HepG2 (cell line): ENCODE measurements around the gene NES. TPM values are rescaled to one million over a fixed set of nuclear protein-coding genes. Genes with fewer than 3 reads are reported as not detected.
A peak's percentile ranks its signal among the peaks of the same experiment; 100 is the strongest.

Source experiments
- ARNTL ChIP-seq: sonication (generic); formaldehyde crosslinking; IDR thresholded peaks from 2 replicates; pipeline ENCODE4 v1.4.0; 2020; ENCODE audit warnings: mild to moderate bottlenecking, missing genetic modification reagents
- BRCA1 ChIP-seq: sonication (generic); formaldehyde crosslinking; IDR thresholded peaks from 2 replicates; pipeline ENCODE4 v1.4.0; 2020; ENCODE audit warnings: missing genetic modification reagents
- ELF3 ChIP-seq: IDR thresholded peaks from 2 replicates; pipeline ENCODE4 v1.6.1; 2016; ENCODE audit warnings: missing genetic modification reagents, missing compliant biosample characterization
- ETS1 ChIP-seq: sonication (generic); formaldehyde crosslinking; IDR thresholded peaks from 2 replicates; pipeline ENCODE4 v1.4.0; 2020; ENCODE audit warnings: missing genetic modification reagents
- HCFC1 ChIP-seq: fragments of 150-350 bp; IDR thresholded peaks from 2 replicates; pipeline ENCODE4 v1.6.1; 2014; ENCODE audit warnings: low read depth, low read length
- HOXA7 ChIP-seq: sonication (generic); formaldehyde crosslinking; IDR thresholded peaks from 2 replicates; pipeline ENCODE4 v1.8.1; 2022; ENCODE audit warnings: mild to moderate bottlenecking, missing genetic modification reagents, moderate library complexity
- PAX8 ChIP-seq: sonication (generic); formaldehyde crosslinking; IDR thresholded peaks from 2 replicates; pipeline ENCODE4 v1.8.0; 2022; ENCODE audit warnings: mild to moderate bottlenecking, missing genetic modification reagents, borderline replicate concordance
- RELA ChIP-seq: sonication (generic); formaldehyde crosslinking; IDR thresholded peaks from 2 replicates; pipeline ENCODE4 v1.4.0; 2020; ENCODE audit warnings: missing genetic modification reagents
- TCF12 ChIP-seq, 2 experiments: fragments of 450-650 bp in 1 of 2; sonication (generic) in 1 of 2; formaldehyde crosslinking in 1 of 2; IDR thresholded peaks; 2 replicates each; pipeline versions ENCODE4 v1.6.1 to v1.8.0; 2017 to 2022; ENCODE audit warnings: antibody characterized with exemption in 1 of 2, mild to moderate bottlenecking in 1 of 2, missing genetic modification reagents in 1 of 2, moderate library complexity in 1 of 2
- TRAFD1 ChIP-seq: sonication (generic); formaldehyde crosslinking; IDR thresholded peaks from 2 replicates; pipeline ENCODE4 v1.5.1; 2020; ENCODE audit warnings: missing genetic modification reagents, mild to moderate bottlenecking, borderline replicate concordance
- XRCC5 ChIP-seq: fragments of 200-400 bp; formaldehyde crosslinking; optimal IDR thresholded peaks from 2 replicates; pipeline ENCODE3; 2017; ENCODE audit warnings: mild to moderate bottlenecking, low read length
- ZNF557 ChIP-seq: sonication (generic); formaldehyde crosslinking; IDR thresholded peaks from 2 replicates; pipeline ENCODE4 v1.4.0; 2020; ENCODE audit warnings: missing genetic modification reagents
- ZNF563 ChIP-seq: sonication (generic); formaldehyde crosslinking; IDR thresholded peaks from 2 replicates; pipeline ENCODE4 v1.8.0; 2022; ENCODE audit warnings: mild to moderate bottlenecking, moderate library complexity, missing genetic modification reagents
- ZNF570 ChIP-seq: sonication (generic); formaldehyde crosslinking; IDR thresholded peaks from 2 replicates; pipeline ENCODE4 v1.4.0; 2020; ENCODE audit warnings: mild to moderate bottlenecking, missing genetic modification reagents, borderline replicate concordance
- polyA plus RNA-seq, 8 experiments: library from polyadenylated mRNA; depleted of rRNA in 3 of 8; stranded (reverse) in 7 of 8; unstranded in 1 of 8; fragments of >200 nt; fragmentation: Illumina TruSeq in 4 of 8; extraction: Trizol in 4 of 8; gene quantifications; 2 replicates each; pipeline versions ENCODE4 v1.2.1 to v1.2.3, GENCODE V29; 2011 to 2016; ENCODE audit warnings: low read depth in 4 of 8, missing spikeins in 1 of 8, mixed read lengths in 1 of 8; ENCODE audit not compliant: insufficient read depth in 1 of 8
- total RNA-seq, 5 experiments: library from RNA; depleted of rRNA; stranded (reverse); fragments of >200 nt; fragmentation: Illumina TruSeq; extraction: Trizol; gene quantifications; 2 replicates each; pipeline ENCODE4 v1.2.3, GENCODE V29; 2016; ENCODE audit warnings: low read depth in 1 of 5
- TF ChIP-seq, protein P1 (sequence below): sonication (generic); formaldehyde crosslinking; IDR thresholded peaks from 2 replicates; pipeline ENCODE4 v1.5.0; 2020; ENCODE audit warnings: mild to moderate bottlenecking, missing genetic modification reagents, borderline replicate concordance

Gene NES
- total and polyA plus RNA-seq, 2 of the 13 experiments (the other 11 are each of a cell fraction or from before 2014, with no cell fraction given): 1.7 to 16.6 TPM

GRCh38 chr1:156662005-156662799 lies 15.0 kb downstream of the NES start (continued):
- TF ChIP-seq, protein P1, sequence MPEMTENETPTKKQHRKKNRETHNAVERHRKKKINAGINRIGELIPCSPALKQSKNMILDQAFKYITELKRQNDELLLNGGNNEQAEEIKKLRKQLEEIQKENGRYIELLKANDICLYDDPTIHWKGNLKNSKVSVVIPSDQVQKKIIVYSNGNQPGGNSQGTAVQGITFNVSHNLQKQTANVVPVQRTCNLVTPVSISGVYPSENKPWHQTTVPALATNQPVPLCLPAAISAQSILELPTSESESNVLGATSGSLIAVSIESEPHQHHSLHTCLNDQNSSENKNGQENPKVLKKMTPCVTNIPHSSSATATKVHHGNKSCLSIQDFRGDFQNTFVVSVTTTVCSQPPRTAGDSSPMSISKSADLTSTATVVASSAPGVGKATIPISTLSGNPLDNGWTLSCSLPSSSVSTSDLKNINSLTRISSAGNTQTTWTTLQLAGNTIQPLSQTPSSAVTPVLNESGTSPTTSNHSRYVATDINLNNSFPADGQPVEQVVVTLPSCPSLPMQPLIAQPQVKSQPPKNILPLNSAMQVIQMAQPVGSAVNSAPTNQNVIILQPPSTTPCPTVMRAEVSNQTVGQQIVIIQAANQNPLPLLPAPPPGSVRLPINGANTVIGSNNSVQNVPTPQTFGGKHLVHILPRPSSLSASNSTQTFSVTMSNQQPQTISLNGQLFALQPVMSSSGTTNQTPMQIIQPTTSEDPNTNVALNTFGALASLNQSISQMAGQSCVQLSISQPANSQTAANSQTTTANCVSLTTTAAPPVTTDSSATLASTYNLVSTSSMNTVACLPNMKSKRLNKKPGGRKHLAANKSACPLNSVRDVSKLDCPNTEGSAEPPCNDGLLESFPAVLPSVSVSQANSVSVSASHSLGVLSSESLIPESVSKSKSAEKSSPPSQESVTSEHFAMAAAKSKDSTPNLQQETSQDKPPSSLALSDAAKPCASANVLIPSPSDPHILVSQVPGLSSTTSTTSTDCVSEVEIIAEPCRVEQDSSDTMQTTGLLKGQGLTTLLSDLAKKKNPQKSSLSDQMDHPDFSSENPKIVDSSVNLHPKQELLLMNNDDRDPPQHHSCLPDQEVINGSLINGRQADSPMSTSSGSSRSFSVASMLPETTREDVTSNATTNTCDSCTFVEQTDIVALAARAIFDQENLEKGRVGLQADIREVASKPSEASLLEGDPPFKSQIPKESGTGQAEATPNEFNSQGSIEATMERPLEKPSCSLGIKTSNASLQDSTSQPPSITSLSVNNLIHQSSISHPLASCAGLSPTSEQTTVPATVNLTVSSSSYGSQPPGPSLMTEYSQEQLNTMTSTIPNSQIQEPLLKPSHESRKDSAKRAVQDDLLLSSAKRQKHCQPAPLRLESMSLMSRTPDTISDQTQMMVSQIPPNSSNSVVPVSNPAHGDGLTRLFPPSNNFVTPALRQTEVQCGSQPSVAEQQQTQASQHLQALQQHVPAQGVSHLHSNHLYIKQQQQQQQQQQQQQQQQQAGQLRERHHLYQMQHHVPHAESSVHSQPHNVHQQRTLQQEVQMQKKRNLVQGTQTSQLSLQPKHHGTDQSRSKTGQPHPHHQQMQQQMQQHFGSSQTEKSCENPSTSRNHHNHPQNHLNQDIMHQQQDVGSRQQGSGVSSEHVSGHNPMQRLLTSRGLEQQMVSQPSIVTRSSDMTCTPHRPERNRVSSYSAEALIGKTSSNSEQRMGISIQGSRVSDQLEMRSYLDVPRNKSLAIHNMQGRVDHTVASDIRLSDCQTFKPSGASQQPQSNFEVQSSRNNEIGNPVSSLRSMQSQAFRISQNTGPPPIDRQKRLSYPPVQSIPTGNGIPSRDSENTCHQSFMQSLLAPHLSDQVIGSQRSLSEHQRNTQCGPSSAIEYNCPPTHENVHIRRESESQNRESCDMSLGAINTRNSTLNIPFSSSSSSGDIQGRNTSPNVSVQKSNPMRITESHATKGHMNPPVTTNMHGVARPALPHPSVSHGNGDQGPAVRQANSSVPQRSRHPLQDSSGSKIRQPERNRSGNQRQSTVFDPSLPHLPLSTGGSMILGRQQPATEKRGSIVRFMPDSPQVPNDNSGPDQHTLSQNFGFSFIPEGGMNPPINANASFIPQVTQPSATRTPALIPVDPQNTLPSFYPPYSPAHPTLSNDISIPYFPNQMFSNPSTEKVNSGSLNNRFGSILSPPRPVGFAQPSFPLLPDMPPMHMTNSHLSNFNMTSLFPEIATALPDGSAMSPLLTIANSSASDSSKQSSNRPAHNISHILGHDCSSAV (CRISPR knock-in tag): no peak
- TF ChIP-seq BRCA1 (no peak), HCFC1 (no peak), XRCC5 (peak; percentile 23), RELA (CRISPR knock-in tag) (no peak), ETS1 (CRISPR knock-in tag) (no peak), TCF12 (IDR thresholded peaks at IDR 0.05) (no peak), TCF12 (CRISPR knock-in tag; IDR thresholded peaks at IDR 0.05) (no peak), ELF3 (CRISPR knock-in tag) (no peak), HOXA7 (no peak), PAX8 (no peak), ARNTL (CRISPR knock-in tag) (no peak), TRAFD1 (CRISPR knock-in tag) (no peak), ZNF563 (CRISPR knock-in tag) (no peak), ZNF570 (CRISPR knock-in tag) (no peak), ZNF557 (no peak)
